ENCODE measurements around the gene AURKAIP1.

- TF ChIP-seq POLR2A (IDR thresholded peaks at IDR 0.05; ENCODE audit: low read depth, low read length) (no peak), TAF1 (IDR thresholded peaks at IDR 0.05; ENCODE audit: low read depth, low read length) (no peak)
These were observed 29.0 kb downstream of the AURKAIP1 start for GRCh38 chr1:1345860-1346500.
